Activated CD8-positive, alpha-beta memory T cell treated with anti-CD3 and anti-CD28 coated beads for 4 hours (primary cell): ENCODE measurements around the gene RPS23.
"Not testable (repeated sequence)": the region's sequence is repeated elsewhere in the genome, so short reads cannot be mapped to it uniquely, and the experiment has no call there.

Source experiments
- DNase-seq, 2 donors: peaks; one replicate each; pipeline ENCODE4 v3.0.0-alpha.2; 2020; ENCODE audit warnings: low read depth in 2 of 2

RPS23 gene

DNA sequence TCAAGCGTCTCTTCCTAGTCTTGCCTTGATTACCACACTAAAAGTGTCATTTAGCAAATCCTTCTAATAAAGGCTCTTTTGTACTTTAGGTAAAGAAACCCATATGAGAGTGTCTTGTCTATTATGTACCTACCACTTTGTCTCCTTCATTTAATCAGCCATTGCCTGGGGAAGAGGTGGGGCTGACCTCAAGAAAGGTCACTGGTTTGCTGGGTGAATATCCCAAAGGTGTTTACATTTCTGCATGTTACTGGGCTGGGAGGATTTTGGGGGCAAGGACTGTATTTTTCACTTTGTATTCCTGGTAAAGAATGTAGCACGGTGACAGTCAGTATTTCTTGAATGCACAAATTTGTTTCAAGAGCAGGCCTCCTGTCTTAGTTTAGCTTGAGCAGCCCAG, 11.9 kb upstream of the RPS23 start:
- DNase-seq, result no peak

DNA sequence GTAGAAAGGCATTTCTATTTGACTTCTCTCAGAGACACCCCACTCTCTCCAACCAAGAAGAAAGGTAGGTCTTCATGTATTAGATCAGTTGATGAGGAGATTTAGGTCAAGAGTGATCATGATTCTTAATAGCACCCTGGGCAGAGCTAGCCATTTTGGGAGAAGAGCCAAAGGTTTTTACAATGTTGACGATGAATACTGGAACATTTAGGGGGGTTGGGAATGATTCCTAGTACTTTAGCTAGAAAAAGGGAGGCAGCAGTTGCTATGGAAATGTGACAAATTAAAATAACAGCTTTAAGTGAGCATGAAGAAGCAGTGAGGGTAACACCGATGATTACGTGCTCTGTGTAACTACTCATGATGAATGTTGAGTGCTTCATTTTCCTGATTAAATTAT, 9.5 kb upstream of the RPS23 start:
- no peak for DNase-seq

DNA sequence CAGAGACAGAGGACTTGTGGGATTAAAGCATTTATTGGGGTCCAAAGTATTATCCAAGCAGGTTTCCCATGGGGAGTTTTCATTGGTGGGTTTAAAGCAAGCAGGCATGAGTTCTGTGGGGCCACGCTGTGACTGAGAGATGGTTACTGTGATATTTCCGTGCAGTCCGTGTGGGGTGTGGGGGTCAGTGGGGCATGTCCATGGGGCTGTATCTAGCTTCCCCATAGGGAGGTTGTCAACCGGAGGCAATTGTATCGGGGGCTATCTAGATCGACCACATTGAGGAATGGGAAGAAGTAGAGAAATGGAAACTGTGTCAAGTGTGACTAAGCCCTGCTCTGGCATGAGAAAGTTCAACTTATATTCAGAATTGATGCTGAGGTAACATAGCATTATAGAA, 7.1 kb upstream of the RPS23 start:
- DNase-seq, result no peak

DNA sequence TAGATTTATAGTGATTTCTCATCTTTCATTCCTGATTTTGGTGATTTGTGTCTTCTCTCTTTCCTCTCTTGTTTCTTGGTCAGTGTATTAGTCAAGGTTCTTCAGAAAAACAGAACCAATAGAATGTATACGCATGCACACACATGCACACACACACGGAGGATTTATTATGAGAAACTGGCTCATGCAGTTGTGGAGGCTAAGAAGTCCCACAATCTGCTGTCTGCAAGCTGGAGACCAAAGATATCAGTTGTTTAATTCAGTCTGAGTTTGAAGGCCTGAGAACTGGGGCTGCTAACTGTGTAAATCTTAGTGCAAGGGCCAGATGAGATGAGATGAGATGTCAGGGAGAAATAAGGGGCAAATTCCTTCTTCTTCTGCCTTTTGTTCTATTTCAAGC, 5.7 kb upstream of the RPS23 start:
- DNase-seq, result no peak

DNA sequence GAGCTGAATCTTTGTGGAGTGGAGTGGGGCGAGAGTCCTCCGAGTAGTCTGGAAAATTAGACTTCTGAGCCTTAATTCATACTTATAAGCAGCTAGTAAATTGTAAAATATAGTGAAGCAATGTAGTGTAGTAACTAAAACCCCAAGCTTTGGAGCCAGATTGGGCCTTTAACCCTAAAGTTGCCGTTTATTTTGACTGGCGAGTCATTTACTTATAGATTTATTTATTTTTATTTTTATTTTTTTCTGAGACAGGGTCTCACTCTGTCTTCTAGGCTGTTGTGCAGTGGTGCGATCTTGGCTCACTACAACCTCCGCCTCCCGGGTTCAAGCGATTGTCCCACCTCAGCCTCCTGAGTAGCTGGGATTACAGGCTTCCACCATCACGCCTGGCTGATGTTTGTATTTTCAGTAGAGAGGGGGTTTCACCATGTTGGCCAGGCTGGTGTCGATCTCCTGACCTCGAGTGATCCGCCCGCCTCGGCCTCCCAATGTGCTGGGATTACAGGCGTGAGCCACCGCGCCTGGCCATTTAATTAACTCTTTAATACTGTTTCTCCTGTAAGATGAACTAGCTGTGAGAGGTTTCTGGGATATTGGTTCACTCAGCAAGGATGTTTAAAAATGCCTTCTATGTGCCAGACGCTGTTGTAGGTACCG, 687 bp upstream of the RPS23 start:
- DNase-seq, result no peak

DNA sequence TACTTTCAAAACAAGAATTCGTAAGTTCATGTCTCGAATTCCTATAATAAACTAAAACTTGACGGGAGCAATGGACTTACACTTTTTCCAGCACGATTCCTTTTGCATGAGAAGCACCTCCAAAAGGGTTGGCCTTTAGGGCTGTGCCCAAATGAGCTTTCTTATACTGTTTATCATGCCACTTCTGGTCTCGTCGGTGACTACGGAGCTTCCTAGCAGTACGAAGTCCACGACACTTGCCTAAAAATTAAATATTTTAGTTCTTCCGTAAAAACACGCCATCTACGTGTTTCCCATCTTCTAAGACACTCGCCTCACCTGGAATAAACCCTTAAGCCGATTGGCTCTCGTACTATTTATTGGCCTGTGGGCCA, 554 bp downstream of the RPS23 start:
- no peak for DNase-seq

DNA sequence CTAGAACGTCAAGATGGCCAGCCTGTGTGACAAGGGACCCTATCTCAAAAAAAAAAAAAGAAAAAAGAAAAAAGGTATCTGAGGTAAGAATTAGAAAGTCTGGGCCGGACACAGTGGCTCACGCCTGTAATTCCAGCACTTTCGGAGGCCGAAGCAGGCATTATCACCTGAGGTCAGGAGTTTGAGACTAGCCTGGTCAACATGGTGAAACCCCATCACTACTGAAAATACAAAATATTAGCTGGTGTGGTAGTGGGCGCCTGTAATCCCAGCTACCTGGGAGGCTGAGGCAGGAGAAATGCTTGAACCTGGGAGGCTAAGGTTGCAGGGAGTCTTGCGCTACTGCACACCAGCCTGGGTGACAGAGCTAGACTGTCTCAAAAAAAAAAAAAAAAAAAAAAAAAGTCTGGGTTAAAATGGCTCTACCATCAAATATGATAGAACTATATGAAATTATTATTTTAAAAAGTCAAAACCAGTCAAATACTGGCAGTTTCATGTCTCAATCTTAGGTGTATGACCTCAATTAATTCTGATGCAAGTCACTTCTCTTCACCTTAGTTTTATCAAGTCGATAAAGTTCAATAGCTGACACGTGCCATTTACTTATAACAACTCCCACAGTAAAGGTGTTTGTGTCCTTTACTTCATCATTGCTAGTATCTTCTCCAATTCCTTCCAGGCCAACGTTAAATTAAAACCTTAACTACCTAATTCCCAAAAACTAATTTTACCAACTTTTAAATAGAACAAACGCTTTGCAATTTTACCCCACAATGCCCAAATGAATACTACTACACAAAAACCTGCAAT, 1.1 kb downstream of the RPS23 start:
- no peak for DNase-seq

DNA sequence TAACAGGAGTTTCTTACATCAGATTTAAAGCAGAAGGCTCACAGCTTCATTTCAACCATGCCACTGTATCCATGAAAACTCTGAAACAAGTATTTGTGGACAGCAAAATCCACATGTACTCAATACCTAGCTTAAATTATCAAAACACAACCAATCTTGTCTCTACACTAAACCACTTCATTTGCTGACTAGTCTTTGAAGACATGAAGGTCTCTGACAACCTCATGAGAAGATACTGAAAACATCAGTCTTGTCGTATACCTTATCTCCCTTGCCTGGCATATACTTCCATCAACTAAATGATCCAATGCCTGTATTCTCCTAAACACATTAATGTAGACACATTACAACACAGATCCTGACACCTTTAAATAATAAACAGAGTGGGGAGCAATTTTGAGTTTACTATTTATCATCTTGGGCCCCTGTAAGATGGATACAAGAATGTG, 2.9 kb downstream of the RPS23 start:
- no peak for DNase-seq

DNA sequence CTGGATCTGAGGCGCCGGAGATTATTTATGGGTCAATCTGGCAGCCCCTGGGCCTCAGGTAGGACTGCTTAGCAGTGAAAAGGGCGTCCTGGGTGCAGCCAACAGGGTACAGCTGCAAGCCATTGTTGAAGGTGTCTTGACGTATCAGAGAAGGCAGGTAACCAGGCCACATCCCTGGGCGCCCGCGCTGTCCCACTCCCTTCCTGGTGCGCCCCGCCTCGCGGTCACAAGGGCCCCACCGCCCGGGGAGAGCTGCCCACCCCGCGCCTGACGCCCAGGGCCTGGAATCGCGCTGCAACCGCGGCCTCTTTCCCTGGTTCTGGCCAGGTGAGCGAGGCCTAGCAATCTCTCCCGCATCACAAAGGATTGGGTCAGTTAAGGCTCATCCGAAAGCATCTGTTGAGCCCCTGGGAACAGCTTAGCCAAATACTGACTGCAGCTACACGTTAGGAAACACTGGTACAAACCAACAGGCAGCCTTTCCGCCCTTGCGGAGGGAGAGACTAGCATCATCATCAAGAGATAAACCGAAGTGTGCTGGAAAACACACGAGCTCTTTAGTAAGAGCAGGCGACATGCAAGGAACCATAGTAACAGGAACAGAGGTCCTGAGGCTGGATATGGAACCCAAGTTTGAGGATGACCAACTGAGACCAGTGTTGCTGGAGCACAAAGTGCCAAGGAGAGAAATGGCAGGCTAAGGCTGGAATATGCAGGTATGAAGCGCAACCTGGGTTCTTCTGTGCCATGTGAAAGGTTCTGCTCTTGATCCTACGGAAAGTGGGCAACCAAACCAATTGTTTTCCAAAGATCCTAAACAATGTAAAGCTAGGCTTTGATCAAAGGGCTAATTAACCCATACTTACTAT, 3.6 kb downstream of the RPS23 start:
- no peak for DNase-seq

DNA sequence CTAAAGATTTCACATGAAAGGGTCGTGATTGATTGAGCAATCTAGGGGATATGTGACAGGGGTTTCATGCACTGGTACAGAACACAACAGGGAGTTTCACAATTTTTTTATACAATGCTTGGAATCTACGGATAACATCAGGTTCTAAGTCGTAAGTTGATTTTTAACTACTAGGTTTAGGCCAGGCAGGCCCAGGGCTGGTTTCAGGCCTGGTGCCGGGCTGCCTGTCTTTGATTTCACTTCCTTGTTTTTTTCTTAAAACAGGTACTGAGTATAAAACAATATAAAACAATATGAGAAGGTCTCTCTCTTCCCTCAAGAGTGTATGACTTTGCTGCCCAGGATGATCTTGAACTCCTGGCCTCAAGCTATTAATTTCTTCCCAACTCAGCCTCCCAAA, 4.7 kb downstream of the RPS23 start:
- not testable (repeated sequence) for DNase-seq

DNA sequence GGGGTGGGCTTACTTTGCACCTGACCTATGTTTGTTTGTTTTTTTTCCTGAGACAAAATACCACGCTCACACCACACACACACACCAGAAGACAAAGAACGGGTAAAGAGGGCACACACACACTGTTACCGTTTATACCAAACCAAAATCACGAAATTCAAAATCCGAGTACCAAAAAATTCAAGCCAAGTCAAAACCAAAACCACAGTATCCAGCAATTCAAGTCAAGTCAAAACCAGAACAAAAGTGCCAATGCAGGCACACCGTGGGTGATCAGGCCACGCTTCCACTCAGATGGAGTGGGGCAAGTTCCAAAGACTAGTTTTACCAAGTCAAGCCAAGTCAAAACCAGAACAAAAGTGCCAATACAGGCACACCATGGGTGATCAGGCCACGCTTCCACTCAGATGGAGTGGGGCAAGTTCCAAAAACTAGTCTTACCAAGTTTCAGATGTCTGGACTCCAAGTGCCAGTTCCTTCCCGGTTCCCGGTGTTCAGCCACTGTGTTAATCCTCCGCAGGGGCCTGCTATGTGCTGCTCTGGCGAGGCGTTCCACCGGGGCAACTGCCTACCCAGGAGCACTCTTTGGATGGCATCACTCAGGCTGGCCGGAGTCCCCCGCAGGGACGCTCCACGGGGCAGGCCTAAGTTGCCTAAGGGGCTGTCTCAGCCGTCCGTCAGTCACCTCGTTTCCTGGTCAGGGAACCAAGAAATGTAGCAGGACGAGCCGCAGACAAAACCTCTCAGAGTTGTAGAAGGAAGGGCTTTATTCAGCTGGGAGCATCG, 5.4 kb downstream of the RPS23 start:
- DNase-seq, result not testable (repeated sequence)

DNA sequence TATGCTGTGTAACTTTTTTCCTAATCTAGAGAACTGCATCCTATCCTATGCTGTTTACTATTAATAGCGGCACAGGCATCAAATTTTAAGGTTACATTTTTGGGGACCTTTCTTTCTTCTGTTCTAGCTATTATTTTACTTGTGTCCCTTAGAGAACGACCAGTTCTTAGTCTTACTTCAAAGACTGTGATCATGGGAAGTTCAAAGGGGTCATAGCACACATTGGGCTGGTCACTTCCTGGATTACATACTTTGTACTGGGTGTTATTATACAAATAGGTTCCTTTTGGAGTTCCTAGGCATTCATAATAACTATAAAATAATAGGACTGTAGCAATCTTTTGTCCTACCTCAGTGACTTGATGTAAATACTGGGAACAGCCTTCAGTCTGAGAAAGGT, 8.8 kb downstream of the RPS23 start:
- not testable (repeated sequence) for DNase-seq

DNA sequence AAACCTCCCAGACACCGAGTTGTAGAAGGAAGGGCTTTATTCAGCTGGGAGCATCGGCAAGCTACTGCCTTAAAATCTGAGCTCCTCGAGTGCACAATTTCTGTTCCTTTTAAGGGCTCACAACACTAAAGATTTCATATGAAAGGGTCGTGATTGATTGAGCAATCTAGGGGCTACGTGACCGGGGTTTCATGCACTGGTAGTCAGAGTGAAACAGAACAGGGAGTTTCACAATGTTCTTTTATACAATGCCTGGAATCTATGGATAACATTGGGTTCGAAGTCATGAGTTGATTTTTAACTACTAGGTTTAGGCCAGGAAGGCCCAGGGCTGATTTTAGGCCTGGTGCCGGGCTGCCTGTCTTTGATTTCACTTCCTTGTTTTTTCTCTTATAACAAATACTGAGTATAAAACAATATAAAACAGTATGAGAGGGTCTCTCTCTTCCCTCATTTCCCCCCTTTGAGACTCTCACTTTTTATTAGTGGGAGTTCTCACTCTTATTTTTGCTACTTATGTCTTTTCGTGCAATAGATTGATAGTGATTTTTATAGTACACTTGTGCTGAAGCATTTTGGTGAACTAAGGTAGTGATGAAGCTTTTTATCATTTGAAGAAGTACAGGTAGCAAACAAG, 10.7 kb downstream of the RPS23 start:
- DNase-seq, result not testable (repeated sequence)

DNA sequence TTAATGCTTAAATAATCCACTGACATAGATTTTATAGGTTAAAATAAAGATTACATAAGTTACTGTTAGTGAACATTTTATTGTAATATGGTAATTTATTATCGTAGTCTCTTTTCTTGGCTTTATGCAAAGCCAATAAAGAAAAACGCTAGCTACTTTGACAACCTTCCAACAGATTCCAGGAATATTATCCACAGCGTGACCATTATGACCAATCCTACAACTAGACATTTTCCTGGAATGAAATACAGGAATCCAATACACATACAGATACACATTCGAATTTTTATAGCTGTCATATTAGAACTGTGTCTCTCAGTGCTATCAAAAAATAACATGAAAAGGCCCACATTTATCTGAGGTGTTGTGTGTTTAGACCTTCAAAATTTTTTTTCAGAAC, 13.1 kb downstream of the RPS23 start:
- DNase-seq, result no peak

DNA sequence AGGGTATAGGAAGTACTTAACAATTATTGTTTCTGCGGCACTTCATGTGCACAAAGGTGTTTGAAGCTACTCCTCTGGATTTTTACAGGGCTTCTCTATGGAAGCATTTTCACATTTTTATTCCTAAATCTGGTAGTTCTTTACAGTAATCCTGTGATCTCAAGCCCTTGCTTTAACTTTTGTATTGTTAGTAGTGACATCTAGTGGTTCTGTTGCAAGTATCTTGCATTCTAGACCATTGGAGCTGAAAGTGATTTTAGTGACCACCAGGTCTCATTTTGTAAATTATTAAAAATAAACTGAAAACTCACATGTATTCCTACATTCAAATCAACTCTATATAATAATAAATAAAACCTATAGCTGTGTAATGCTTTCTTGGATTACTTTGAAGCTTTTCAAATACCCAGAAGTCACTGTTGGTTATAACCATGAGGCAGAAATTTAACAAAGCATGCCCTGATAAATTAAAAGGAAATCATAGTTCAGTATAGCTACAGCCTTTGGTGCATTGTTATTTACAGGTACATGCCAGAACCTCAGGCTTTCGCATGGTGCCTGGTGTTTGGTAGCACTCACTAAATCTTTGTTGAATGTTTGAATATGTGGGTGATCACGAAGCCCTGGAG, 18.9 kb downstream of the RPS23 start:
- DNase-seq, result no peak

DNA sequence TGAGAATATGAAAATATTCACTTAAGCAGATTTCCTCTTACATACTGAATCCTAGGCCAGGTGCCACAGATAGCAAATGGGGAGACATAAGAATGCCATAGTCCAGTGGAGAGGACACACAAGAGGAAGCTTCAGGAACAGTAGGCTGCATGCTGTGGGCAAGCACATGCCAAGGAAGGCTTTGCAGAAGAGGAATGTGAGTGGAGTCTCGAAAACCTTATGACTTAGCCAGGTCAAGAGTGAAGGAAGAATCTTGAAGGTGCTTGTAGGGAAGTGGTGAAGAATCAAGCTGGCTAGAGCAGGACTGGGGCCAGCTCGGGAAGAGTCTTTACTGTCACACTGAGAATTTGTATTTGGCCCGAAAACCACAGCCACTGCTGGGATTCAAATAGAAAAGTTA, 20.4 kb downstream of the RPS23 start:
- DNase-seq, result no peak

DNA sequence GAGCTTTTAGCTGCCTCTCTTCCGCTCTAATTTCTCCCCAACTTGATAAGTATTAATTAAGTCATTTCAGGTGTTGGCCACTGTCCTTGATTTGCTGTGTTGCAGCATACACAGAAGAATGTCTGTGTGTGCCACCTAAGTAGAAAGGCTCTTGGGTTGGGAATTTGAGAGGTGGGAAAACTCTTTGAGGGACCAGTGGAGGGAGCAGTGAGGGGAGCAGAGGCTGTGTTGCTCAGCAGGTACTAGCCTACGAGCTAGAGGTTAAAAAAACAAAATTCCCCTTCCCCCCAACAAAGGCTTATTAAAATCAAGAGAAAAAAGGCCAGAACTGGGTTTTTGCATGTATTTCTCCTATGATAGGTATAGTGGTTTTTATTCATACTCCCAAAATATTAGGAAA, 20.9 kb downstream of the RPS23 start:
- no peak for DNase-seq

DNA sequence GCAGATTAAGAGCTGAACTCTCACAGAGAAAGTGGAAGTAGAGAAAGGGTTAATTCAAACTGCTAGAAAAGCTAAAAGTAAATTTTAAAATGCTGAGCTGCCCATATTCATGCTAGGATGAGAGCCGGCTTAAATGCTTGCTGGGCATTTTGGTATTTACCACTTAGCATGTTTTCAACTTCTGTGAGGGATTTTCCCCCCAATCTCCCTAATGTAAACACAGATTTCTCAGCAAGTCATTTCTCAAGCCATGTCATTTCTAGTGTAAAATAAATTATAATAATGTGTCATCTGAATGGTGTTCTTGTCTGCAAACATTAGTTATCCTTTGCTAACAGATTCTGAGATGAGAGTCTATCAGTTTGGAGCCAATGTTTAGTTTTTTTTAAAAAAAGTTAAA, 22.3 kb downstream of the RPS23 start:
- no peak for DNase-seq

DNA sequence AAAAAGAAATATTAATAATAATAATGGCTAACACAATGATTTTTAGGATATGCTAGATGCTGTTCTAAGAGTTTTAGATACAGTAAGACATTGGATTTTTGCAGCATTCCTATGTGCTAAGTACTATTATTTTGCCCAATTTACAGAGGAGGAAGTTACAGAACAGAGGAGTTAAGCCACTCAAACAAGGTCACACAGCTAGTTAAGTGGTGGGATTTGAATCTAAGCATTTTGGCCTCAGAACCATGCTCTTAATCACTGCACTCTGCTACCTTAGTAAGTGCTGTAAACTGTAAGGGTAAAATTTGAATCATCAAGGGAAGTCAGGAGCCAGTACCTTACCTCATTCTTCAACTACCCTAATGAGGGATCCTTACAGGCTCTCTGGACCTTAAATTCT, 25.4 kb downstream of the RPS23 start:
- no peak for DNase-seq

DNA sequence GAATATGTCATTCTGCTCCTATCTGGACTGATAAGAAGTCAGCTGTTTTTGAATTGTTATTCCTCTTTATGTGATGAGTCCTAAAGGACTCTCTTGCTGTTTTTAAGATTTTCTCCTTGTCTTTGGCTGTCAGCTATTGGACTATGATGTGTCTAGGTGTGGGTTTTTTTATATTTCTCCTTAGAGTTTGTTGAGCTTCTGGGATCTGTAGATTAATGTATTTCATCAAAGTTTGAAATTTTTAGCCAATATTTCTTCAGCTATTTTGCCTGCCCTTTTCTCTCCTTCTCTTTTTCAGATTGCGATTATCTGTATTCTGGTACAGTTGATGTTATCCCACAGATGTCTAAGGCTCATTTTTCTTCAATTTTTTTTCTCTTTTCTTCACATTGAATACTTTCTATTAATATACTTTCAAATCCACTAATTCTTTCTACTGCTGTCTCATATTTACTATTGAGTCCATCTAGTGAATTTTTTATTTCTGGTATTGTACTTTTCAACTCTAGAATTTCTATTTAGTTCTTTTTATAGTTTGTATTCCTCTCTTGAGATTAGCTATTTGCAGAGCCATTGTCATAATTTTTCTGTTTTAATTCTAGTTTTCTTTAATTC, 31.1 kb downstream of the RPS23 start:
- no peak for DNase-seq
